HEK293 (cell line): Measurements from ENCODE around the gene EIF1.

Source experiments
- CTCF ChIA-PET: fragments of 350-600 bp; formaldehyde crosslinking; extraction: SDS; loops from one replicate; lab custom pipeline; 2021; ENCODE audit warnings: antibody characterized with exemption; lab: Yijun Ruan, JAX
- POLR2A ChIA-PET: fragments of 300-600 bp; formaldehyde crosslinking; extraction: SDS; loops from one replicate; lab custom pipeline; 2020; ENCODE audit warnings: antibody characterized with exemption, inconsistent platforms; lab: Yijun Ruan, JAX
- H3K27ac ChIP-seq: fragments of 200-500 bp; sonication (Bioruptor generic); 2 replicates; pipeline ENCODE4 v1.5.1; 2014; ENCODE audit warnings: low read depth, low read length, control low read depth, inconsistent platforms; ENCODE audit errors: extremely low read depth
- H3K36me3 ChIP-seq, 2 experiments: fragments of 200-500 bp in 1 of 2; sonication (Bioruptor generic) in 1 of 2; 1 replicate in 1 of 2; 2 replicates in 1 of 2; pipeline ENCODE4 v1.5.1; 2014 to 2017; ENCODE audit warnings: inconsistent platforms in 2 of 2, low read length in 2 of 2; ENCODE audit not compliant: control insufficient read depth in 2 of 2, insufficient read depth in 1 of 2
- H3K4me1 ChIP-seq: fragments of 200-500 bp; sonication (Bioruptor generic); 2 replicates; pipeline ENCODE4 v1.5.1; 2014; ENCODE audit warnings: mild to moderate bottlenecking, low read length, inconsistent platforms; ENCODE audit not compliant: control insufficient read depth, insufficient read depth
- H3K4me3 ChIP-seq: 2 replicates; pipeline ENCODE4 v1.5.1; 2011; ENCODE audit warnings: low read depth, mild to moderate bottlenecking, control low read depth, low read length, moderate library complexity
- H3K9me3 ChIP-seq: fragments of 200-500 bp; sonication (Bioruptor generic); 2 replicates; pipeline ENCODE4 v1.5.1; 2014; ENCODE audit warnings: low read depth, low read length, inconsistent platforms; ENCODE audit not compliant: control insufficient read depth, insufficient read depth
- BCL11B ChIP-seq: fragments of 450-650 bp; formaldehyde crosslinking; IDR thresholded peaks from 2 replicates; pipeline ENCODE4 v1.5.1; 2016; ENCODE audit warnings: low read depth, missing biosample characterization, missing genetic modification characterization
- EGR2 ChIP-seq: fragments of 450-650 bp; formaldehyde crosslinking; IDR thresholded peaks from 2 replicates; pipeline ENCODE4 v1.5.1; 2016; ENCODE audit warnings: low read depth, missing biosample characterization, missing genetic modification characterization
- FEZF1 ChIP-seq: fragments of 450-650 bp; formaldehyde crosslinking; IDR thresholded peaks from 2 replicates; pipeline ENCODE4 v1.5.1; 2016; ENCODE audit warnings: missing biosample characterization, missing genetic modification characterization
- GLI4 ChIP-seq: fragments of 450-650 bp; formaldehyde crosslinking; IDR thresholded peaks from 2 replicates; pipeline ENCODE4 v1.5.1; 2016; ENCODE audit warnings: missing biosample characterization, missing genetic modification characterization
- GLIS1 ChIP-seq: fragments of 450-650 bp; formaldehyde crosslinking; IDR thresholded peaks from 2 replicates; pipeline ENCODE4 v1.5.1; 2016; ENCODE audit warnings: missing biosample characterization, missing genetic modification characterization
- IKZF3 ChIP-seq: fragments of 450-650 bp; IDR thresholded peaks from 2 replicates; pipeline ENCODE4 v1.5.0; 2018; ENCODE audit warnings: missing biosample characterization, mild to moderate bottlenecking, missing genetic modification characterization, moderate library complexity
- KLF10 ChIP-seq: fragments of 450-650 bp; IDR thresholded peaks from 2 replicates; pipeline ENCODE4 v1.5.1; 2018; ENCODE audit warnings: missing biosample characterization, mild to moderate bottlenecking, missing genetic modification characterization
- KLF16 ChIP-seq: fragments of 450-650 bp; formaldehyde crosslinking; IDR thresholded peaks from 2 replicates; pipeline ENCODE4 v1.5.1; 2017; ENCODE audit warnings: missing biosample characterization, missing genetic modification characterization
- PATZ1 ChIP-seq: fragments of 450-650 bp; formaldehyde crosslinking; IDR thresholded peaks from 2 replicates; pipeline ENCODE4 v1.5.1; 2016; ENCODE audit warnings: missing biosample characterization, missing genetic modification characterization
- WT1 ChIP-seq: fragments of 450-650 bp; formaldehyde crosslinking; IDR thresholded peaks from 2 replicates; pipeline ENCODE4 v1.5.1; 2016; ENCODE audit warnings: missing biosample characterization, missing genetic modification characterization
- ZBTB7A ChIP-seq: fragments of 450-650 bp; formaldehyde crosslinking; IDR thresholded peaks from 2 replicates; pipeline ENCODE4 v1.5.1; 2016; ENCODE audit warnings: low read depth, missing biosample characterization, missing genetic modification characterization
- ZFP69B ChIP-seq: fragments of 450-650 bp; formaldehyde crosslinking; IDR thresholded peaks from 2 replicates; pipeline ENCODE4 v1.5.1; 2016; ENCODE audit warnings: missing biosample characterization, missing genetic modification characterization
- ZNF10 ChIP-seq: fragments of 450-650 bp; formaldehyde crosslinking; IDR thresholded peaks from 2 replicates; pipeline ENCODE4 v1.5.1; 2017; ENCODE audit warnings: missing biosample characterization, missing genetic modification characterization
- ZNF155 ChIP-seq: fragments of 450-650 bp; formaldehyde crosslinking; IDR thresholded peaks from 2 replicates; pipeline ENCODE4 v1.5.1; 2016; ENCODE audit warnings: missing biosample characterization, missing genetic modification characterization
- ZNF19 ChIP-seq: fragments of 450-650 bp; formaldehyde crosslinking; IDR thresholded peaks from 2 replicates; pipeline ENCODE4; 2016; ENCODE audit warnings: missing biosample characterization, missing genetic modification characterization, low read depth
- ZNF211 ChIP-seq: fragments of 450-650 bp; formaldehyde crosslinking; IDR thresholded peaks from 2 replicates; pipeline ENCODE4 v1.5.1; 2016; ENCODE audit warnings: low read depth, missing biosample characterization, missing genetic modification characterization
- ZNF214 ChIP-seq: fragments of 450-650 bp; formaldehyde crosslinking; IDR thresholded peaks from 2 replicates; pipeline ENCODE4 v1.5.1; 2017; ENCODE audit warnings: missing biosample characterization, mild to moderate bottlenecking, missing genetic modification characterization, borderline replicate concordance
- ZNF335 ChIP-seq: fragments of 450-650 bp; formaldehyde crosslinking; conservative IDR thresholded peaks from 2 replicates; pipeline ENCODE4 v1.5.1; 2016; ENCODE audit warnings: missing biosample characterization, missing genetic modification characterization
- ZNF391 ChIP-seq: fragments of 450-650 bp; formaldehyde crosslinking; IDR thresholded peaks from 2 replicates; pipeline ENCODE4 v1.5.1; 2016; ENCODE audit warnings: low read depth, missing biosample characterization, missing genetic modification characterization, borderline replicate concordance
- ZNF404 ChIP-seq: fragments of 450-650 bp; formaldehyde crosslinking; IDR thresholded peaks from 2 replicates; pipeline ENCODE4 v1.5.1; 2017; ENCODE audit warnings: missing biosample characterization, missing genetic modification characterization
- ZNF518A ChIP-seq: fragments of 450-650 bp; formaldehyde crosslinking; conservative IDR thresholded peaks from 2 replicates; pipeline ENCODE4 v1.5.1; 2016; ENCODE audit warnings: low read depth, missing biosample characterization, missing genetic modification characterization
- ZNF544 ChIP-seq: fragments of 450-650 bp; formaldehyde crosslinking; IDR thresholded peaks from 2 replicates; pipeline ENCODE4 v1.5.0; 2017; ENCODE audit warnings: missing biosample characterization, missing genetic modification characterization
- ZNF76 ChIP-seq: fragments of 450-650 bp; formaldehyde crosslinking; IDR thresholded peaks from 2 replicates; pipeline ENCODE4; 2016; ENCODE audit warnings: low read depth, missing biosample characterization, missing genetic modification characterization, borderline replicate concordance
- ZNF768 ChIP-seq: fragments of 450-650 bp; formaldehyde crosslinking; IDR thresholded peaks from 2 replicates; pipeline ENCODE4 v1.5.1; 2018; ENCODE audit warnings: missing biosample characterization, mild to moderate bottlenecking, missing genetic modification characterization
- ZSCAN18 ChIP-seq: fragments of 450-650 bp; formaldehyde crosslinking; IDR thresholded peaks from 2 replicates; pipeline ENCODE4 v1.5.1; 2016; ENCODE audit warnings: missing biosample characterization, missing genetic modification characterization
- ZSCAN23 ChIP-seq: fragments of 450-650 bp; formaldehyde crosslinking; IDR thresholded peaks from 2 replicates; pipeline ENCODE4 v1.5.1; 2016; ENCODE audit warnings: missing biosample characterization, missing genetic modification characterization
- ZSCAN4 ChIP-seq: fragments of 450-650 bp; formaldehyde crosslinking; IDR thresholded peaks from 2 replicates; pipeline ENCODE4 v1.5.1; 2017; ENCODE audit warnings: missing biosample characterization, missing genetic modification characterization
- ZSCAN5A ChIP-seq: fragments of 450-650 bp; formaldehyde crosslinking; IDR thresholded peaks from 2 replicates; pipeline ENCODE4 v1.5.1; 2016; ENCODE audit warnings: missing biosample characterization, missing genetic modification characterization

Gene EIF1

GRCh38 chr17:41739661-41740352, 51.1 kb downstream of the EIF1 start:
- CTCF ChIA-PET: interaction anchor here (0.6 to 6.8 kb wide), 13 partner anchors 21 to 118 kb away, joined by 3 to 49 read pairs (median 4); partner anchors contain the start of gene JUP
- POLR2A ChIA-PET: interaction anchor here (1.3 kb wide), 1 partner anchor 47 kb away, joined by 5 read pairs; the partner anchor contains the start of gene JUP
- TF ChIP-seq ZSCAN4 (no peak), ZNF10 (tag by site-specific recombination) (no peak), GLI4 (tag by site-specific recombination) (no peak), ZNF544 (tag by site-specific recombination) (no peak), ZNF768 (tag by site-specific recombination) (no peak), PATZ1 (tag by site-specific recombination) (peak; percentile 58), WT1 (tag by site-specific recombination) (no peak), IKZF3 (tag by site-specific recombination) (no peak), EGR2 (no peak), ZSCAN23 (no peak), ZBTB7A (tag by site-specific recombination) (no peak), ZNF404 (no peak), ZSCAN18 (tag by site-specific recombination) (no peak), ZNF19 (tag by site-specific recombination) (no peak), ZNF155 (tag by site-specific recombination) (no peak), ZFP69B (tag by site-specific recombination) (no peak), ZNF391 (tag by site-specific recombination) (no peak), ZNF76 (tag by site-specific recombination) (no peak), KLF16 (tag by site-specific recombination) (no peak), KLF10 (tag by site-specific recombination) (no peak), ZNF335 (tag by site-specific recombination) (no peak), ZNF211 (tag by site-specific recombination) (no peak), ZNF214 (tag by site-specific recombination) (no peak), ZSCAN5A (no peak), GLIS1 (no peak), FEZF1 (tag by site-specific recombination) (peak; percentile 69), ZNF518A (tag by site-specific recombination) (no peak), BCL11B (no peak)

More at GRCh38 chr17:41739661-41740352, 51.1 kb downstream of the EIF1 start:
- Histone ChIP-seq H3K27ac (no peak overlapping the region), H3K36me3 (no peaks in the 10 kb centered on the region), H3K9me3 (no peaks in the 10 kb centered on the region), H3K4me3 (no peak overlapping the region), H3K4me1 (peaks cover 2% of the 10 kb centered on the region; the same call in 1 of the 2 replicates)
